GM12891 (cell line): ENCODE data around the gene BICDL1.

ENCODE experiments used
- POLR2A ChIP-seq: IDR thresholded peaks from 2 replicates; pipeline ENCODE4 v1.6.1; 2011; ENCODE audit warnings: low read depth, low read length, control low read depth
- POU2F2 ChIP-seq: IDR thresholded peaks from 2 replicates; pipeline ENCODE4 v1.6.1; 2011; ENCODE audit warnings: low read depth, mild to moderate bottlenecking, control low read depth, low read length, moderate library complexity

DNA sequence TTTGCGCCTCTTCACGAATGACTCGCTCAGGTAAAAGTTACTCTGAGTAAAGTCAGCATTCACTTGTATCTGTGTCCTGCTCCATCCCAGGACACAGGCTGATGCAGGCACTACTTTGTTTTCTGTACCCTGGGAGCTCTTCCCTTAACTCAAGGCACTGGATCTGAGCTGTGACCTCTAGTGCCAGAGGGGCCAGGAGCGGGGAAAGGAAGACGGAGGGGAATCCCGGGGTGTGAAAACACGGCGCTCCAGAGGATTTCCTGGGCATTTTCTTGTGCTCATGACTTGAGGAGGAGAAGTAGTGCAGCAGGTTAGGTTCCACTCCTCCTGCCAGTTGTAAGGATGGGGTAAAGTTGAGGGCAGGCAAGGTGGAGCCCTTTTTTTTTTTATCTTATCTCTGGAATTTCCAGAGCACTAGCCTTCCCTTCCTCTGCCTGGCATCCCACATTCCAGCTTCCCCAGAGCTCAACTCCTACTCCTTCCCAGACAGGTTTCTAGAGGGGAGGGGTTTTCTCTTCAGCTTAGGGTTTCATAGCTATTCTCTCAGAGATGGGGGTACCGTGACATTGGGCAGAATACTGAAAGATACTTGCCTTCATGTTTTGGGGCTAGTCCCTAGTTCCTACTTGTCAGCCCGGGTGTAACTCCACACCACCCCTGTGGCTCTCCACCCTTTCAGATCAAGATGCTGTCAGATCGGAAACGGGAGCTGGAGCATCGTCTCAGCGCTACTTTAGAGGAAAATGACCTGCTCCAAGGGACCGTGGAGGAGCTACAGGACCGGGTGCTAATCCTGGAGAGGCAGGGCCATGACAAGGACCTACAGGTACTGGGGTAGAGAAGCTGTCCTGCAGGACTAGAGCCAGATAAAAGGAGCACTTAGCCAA, 75.3 kb downstream of the BICDL1 start:
- TF ChIP-seq POLR2A, result no peak
- no peak for TF ChIP-seq POU2F2
